DMS153 treated with DMSO at 0.1 percent for 48 hours (cell line): ENCODE measurements around the gene TRIM17.
A peak's percentile ranks its signal among the peaks of the same experiment; 100 is the strongest.

ENCODE experiments used
- DNase-seq: peaks from one replicate; lab custom pipeline; 2025; ENCODE audit not compliant: unreplicated experiment; lab: John Stamatoyannopoulos, UW

The TRIM17 gene

GRCh38 chr1:228381356-228381755 lies 35.3 kb downstream of the TRIM17 start:
- DNase-seq, result no peak

DNA sequence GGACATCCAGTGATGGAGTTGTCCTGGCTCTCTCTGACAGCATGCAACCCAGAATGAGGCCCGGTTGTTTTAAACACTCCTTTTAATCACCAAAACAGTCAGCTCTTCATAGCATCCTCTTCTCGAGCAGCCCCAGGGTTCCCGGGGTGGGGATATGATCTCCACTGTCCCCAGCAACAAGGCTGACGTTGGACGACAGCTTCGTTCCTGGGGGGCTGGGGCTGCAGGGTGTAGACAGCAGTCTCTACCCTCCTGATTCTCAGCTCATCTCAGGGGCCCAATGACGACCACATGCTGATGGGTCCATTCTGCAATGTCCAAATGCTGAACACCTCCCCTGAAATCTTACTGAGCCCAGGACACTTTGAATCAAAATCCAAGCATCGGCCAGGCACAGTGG lies 37.0 kb downstream of the TRIM17 start:
- DNase-seq, result no peak

- DNase-seq, result no peak
These were observed 37.7 kb downstream of the TRIM17 start for GRCh38 chr1:228378873-228379460.

DNA sequence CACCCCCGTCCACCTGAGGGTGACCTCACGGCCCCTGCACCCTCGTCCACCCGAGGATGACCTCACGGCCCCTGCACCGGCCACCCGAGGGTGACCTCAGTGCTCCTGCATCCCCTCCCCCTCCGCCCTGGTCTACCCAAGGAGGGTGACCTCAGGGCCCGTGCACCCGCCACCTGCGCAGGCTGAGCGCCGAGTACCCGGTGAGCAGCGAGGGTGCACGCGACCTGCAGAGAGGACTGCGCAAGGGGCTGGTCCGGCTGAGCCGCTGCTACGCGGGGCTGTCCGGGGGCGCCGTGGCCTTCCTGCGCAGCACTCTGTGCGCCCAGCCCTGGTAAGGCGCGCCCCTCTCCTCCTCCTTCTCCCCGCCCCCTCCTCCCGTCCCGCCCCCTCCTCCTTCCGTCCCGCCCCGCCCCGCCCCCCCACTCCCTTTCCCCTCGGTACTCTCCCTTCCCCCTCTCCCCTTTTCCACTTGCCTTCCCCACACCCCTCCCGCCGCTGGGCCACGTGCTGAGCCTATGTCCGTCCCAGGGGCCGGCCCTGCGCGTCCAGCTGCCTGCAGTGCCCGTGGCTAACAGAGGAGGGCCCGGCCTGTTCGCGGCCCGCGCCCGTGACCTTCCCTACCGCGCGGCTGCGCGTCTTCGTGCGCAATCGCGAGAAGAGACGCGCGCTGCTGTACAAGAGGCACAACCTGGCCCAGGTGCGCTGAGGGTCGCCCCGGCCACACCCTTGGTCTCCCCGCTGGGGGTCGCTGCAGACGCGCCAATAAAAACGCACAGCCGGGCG lies 38.4 kb downstream of the TRIM17 start:
- DNase-seq, result peak; percentile 82

DNA sequence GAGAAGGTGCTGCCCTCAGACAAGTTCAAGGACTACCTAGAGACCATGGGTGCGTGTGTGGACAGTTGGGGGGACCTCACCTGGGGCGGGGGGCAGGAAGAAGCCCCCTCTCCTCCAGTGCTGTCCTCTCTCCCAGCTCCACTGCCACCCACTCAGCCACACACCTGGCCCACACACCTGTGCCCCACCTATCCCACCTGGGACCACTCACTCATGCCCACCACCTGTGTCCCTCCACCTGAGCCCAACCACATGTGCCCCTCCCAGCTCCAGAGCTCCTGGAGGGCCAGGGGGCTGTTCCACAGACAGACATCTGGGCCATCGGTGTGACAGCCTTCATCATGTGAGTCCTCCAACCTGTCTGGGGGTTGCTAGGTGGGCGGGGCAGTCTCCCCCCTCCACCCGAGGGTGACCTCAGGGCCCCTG lies 39.0 kb downstream of the TRIM17 start:
- no peak for DNase-seq

- DNase-seq, result no peak
These were observed 39.7 kb downstream of the TRIM17 start for GRCh38 chr1:228376651-228377631.

- DNase-seq, result no peak
These were observed 40.4 kb downstream of the TRIM17 start for GRCh38 chr1:228376262-228376628.

GRCh38 chr1:228375578-228376261 lies 40.9 kb downstream of the TRIM17 start:
- DNase-seq, result no peak

GRCh38 chr1:228374711-228375577 lies 41.7 kb downstream of the TRIM17 start:
- DNase-seq, result no peak

DNA sequence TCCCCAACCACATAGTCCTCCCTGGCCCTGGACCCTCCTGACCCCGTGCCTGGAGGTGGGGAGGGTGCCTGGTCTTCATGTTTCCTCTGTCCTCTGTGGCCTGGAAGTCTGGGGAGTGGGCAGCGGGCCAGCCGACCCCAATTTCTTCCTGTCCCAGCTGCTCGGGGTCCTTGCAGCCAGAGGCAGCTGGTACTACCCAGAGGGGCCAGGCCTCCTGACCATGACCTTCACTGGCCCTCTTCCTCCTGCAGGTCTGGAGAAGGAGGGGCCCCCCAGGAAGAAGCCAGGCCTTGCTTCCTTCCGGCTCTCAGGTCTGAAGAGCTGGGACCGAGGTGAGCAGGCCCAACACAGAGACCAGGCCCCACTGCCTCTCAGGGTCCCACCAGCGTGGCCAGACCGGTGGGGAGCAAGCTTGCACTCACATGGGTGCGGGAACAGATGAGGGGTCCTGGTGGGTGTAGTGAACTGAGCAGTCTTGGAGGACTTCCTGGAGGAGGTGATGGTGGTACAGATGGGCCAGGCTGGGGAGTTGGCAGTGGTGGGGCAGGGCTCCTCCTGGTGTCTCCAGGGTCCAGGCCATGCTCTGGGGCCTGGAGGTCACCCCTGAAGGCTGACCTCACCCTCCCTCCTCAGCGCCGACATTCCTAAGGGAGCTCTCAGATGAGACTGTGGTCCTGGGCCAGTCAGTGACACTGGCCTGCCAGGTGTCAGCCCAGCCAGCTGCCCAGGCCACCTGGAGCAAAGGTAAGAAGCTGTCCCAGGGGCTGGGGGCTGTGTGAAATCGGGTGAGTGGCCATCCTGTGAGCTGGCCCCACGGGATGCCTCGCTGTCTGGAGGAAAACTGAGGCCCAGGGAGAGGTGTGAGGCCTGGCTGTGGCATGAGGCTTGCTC lies 42.7 kb downstream of the TRIM17 start:
- no peak for DNase-seq

DNA sequence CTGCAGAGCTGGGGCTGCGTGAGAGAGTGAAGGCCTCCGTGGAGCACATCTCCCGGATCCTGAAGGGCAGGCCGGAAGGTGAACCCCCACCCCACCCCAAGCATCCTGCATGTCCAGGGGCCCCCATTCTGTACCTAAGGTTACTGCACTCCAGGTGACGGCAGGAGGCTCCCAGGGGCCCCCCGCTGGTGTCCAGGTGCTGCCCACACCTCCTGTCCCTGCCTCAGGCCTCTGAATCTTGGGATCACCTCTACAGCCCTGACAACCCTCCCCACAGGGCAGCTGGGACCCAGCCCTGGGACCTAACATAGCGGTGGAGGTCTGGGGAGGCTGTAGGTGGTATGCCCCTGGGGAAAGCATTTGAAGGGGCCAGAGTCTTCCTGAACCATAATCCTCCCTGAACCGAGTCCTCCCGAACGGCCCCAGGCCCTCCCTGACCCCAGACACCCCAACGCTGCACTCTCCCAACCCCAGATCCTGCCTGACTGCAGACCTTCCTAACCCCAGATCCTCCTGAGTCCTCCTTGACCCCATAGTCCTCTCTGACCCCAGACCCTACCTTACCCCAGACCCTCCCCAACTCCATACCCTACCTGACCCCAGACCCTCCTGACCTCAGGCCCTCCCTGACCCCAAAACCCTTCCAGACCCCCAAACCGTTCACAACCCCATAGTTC lies 43.5 kb downstream of the TRIM17 start:
- DNase-seq, result no peak

GRCh38 chr1:228372183-228373003 lies 44.3 kb downstream of the TRIM17 start:
- peak; percentile 16 for DNase-seq

- no peak for DNase-seq
These were observed 44.9 kb downstream of the TRIM17 start for GRCh38 chr1:228371741-228372182.

DNA sequence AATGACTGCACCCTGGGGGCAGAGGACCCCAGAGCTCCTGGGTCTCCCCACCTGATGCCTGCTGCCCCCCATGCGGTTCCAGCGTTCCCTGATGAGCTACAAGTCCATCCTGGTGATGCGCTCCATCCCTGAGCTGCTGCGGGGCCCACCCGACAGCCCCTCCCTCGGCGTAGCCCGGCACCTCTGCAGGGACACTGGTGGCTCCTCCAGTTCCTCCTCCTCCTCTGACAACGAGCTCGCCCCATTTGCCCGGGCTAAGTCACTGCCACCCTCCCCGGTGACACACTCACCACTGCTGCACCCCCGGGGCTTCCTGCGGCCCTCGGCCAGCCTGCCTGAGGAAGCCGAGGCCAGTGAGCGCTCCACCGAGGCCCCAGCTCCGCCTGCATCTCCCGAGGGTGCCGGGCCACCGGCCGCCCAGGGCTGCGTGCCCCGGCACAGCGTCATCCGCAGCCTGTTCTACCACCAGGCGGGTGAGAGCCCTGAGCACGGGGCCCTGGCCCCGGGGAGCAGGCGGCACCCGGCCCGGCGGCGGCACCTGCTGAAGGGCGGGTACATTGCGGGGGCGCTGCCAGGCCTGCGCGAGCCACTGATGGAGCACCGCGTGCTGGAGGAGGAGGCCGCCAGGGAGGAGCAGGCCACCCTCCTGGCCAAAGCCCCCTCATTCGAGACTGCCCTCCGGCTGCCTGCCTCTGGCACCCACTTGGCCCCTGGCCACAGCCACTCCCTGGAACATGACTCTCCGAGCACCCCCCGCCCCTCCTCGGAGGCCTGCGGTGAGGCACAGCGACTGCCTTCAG lies 45.5 kb downstream of the TRIM17 start:
- DNase-seq, result peak; percentile 34

- DNase-seq, result no peak
These were observed 46.2 kb downstream of the TRIM17 start for GRCh38 chr1:228370439-228370940.

DNA sequence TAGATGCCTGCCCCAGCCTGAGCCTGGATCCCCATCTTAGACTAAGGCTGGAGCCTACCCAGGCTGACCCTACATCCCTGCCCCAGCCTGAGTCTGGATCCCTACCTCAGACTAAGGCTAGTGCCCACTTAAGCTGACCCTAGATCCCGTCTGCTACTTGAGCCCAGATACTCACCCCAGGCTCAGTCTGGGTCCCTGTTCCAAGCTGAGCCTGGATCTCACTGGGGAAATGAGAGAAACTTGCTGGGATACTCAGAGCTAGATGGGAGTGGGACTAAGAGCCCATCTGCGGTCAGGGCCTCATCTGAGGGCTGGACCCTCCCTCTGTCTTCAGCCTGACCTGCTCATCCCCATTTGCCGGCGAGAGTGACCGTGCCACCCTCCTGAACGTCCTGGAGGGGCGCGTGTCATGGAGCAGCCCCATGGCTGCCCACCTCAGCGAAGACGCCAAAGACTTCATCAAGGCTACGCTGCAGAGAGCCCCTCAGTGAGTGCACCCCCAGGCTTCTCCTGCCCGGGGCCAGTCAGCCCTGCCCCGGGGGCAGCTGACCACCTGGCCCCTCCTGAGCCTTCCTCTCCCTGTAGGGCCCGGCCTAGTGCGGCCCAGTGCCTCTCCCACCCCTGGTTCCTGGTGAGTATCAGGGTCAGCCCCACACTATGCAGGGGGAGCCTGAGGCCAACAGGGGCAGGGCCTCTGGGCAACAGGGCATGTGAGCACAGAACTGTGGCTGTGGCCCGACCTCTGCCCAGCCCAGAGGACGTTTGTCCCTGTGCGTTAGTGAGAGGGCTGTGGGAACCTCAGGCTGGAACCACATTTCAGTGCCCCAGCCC lies 46.8 kb downstream of the TRIM17 start:
- no peak for DNase-seq
